Measurements from ENCODE around the gene SPATA19.
"Not testable (repeated sequence)": the region's sequence is repeated elsewhere in the genome, so short reads cannot be mapped to it uniquely, and the experiment has no call there.

Gene SPATA19

GRCh38 chr11:133887692-133888332 is 42.5 kb upstream of the SPATA19 start:
- H3K27ac ChIP-seq = no peak overlapping the region
- TF ChIP-seq CTCF (conservative IDR thresholded peaks at IDR 0.05) (no peak), ZFX (IDR thresholded peaks at IDR 0.05) (no peak)

GRCh38 chr11:133886029-133886428 is 40.7 kb upstream of the SPATA19 start:
- H3K27ac ChIP-seq = no peak overlapping the region
- no peak for TF ChIP-seq CTCF (conservative IDR thresholded peaks at IDR 0.05)
- TF ChIP-seq ZFX (IDR thresholded peaks at IDR 0.05) = no peak

GRCh38 chr11:133872160-133872559 is 26.8 kb upstream of the SPATA19 start:
- H3K27ac ChIP-seq = no peak overlapping the region
- TF ChIP-seq ZFX (IDR thresholded peaks at IDR 0.05) (no peak), CTCF (conservative IDR thresholded peaks at IDR 0.05) (no peak)

- no peak overlapping the region for H3K27ac ChIP-seq
- TF ChIP-seq CTCF (conservative IDR thresholded peaks at IDR 0.05) = no peak
- no peak for TF ChIP-seq ZFX (IDR thresholded peaks at IDR 0.05)
These were observed 22.1 kb upstream of the SPATA19 start for GRCh38 chr11:133867456-133867855.

- H3K27ac ChIP-seq = no peak overlapping the region
- no peak for TF ChIP-seq ZFX (IDR thresholded peaks at IDR 0.05)
- no peak for TF ChIP-seq CTCF (conservative IDR thresholded peaks at IDR 0.05)
These were observed 20.2 kb upstream of the SPATA19 start for GRCh38 chr11:133865466-133865865.

GRCh38 chr11:133864756-133865155 is 19.4 kb upstream of the SPATA19 start:
- no peak overlapping the region for H3K27ac ChIP-seq
- no peak for TF ChIP-seq CTCF (conservative IDR thresholded peaks at IDR 0.05)
- no peak for TF ChIP-seq ZFX (IDR thresholded peaks at IDR 0.05)

- TF ChIP-seq ZFX (IDR thresholded peaks at IDR 0.05) = no peak
- TF ChIP-seq CTCF (conservative IDR thresholded peaks at IDR 0.05) = no peak
These were observed 14.8 kb upstream of the SPATA19 start for GRCh38 chr11:133860151-133860550.

GRCh38 chr11:133854330-133854960 is 9.1 kb upstream of the SPATA19 start:
- not testable (repeated sequence) for H3K27ac ChIP-seq

More at GRCh38 chr11:133860151-133860550, 14.8 kb upstream of the SPATA19 start:
- no peak overlapping the region for H3K27ac ChIP-seq

All from C4-2B (cell line).